GM12864 (cell line): ENCODE data around the gene PARD3B.

Experiments
- DNase-seq: peaks from one replicate; pipeline ENCODE4 v3.0.0-alpha.2; 2011; ENCODE audit warnings: low read depth
- H3K4me3 ChIP-seq: 2 replicates; pipeline ENCODE4 v1.5.1; 2011; ENCODE audit warnings: mild to moderate bottlenecking, low read depth, low read length, control low read depth
- TF ChIP-seq, protein P1 (sequence below): IDR thresholded peaks from 2 replicates; pipeline ENCODE4 v1.5.1; 2011; ENCODE audit warnings: low read depth, mild to moderate bottlenecking, moderate library complexity, low read length, control low read depth, inconsistent platforms; ENCODE audit errors: missing control alignments

The PARD3B gene

DNA sequence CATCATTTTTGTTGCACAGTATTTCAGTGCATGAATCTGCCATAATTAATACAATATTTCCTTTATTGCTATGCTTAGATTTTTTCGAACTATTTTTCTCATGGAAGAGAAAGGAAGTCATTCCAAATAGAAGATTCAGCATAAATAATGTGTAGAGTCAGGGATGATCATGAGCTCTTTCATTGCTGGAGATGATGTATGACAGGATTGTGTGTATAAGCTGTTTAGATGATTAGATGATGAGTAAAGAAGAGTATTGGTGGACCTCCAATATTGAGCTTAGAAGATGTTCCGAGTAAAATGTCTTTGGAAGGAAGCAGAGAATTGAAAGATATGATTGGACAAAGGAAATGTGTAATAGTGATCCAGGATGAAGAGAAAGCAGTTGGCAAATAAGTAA is 364.5 kb downstream of the PARD3B start:
- DNase-seq = no peak
- TF ChIP-seq, protein P1, sequence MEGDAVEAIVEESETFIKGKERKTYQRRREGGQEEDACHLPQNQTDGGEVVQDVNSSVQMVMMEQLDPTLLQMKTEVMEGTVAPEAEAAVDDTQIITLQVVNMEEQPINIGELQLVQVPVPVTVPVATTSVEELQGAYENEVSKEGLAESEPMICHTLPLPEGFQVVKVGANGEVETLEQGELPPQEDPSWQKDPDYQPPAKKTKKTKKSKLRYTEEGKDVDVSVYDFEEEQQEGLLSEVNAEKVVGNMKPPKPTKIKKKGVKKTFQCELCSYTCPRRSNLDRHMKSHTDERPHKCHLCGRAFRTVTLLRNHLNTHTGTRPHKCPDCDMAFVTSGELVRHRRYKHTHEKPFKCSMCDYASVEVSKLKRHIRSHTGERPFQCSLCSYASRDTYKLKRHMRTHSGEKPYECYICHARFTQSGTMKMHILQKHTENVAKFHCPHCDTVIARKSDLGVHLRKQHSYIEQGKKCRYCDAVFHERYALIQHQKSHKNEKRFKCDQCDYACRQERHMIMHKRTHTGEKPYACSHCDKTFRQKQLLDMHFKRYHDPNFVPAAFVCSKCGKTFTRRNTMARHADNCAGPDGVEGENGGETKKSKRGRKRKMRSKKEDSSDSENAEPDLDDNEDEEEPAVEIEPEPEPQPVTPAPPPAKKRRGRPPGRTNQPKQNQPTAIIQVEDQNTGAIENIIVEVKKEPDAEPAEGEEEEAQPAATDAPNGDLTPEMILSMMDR = no peak
- H3K4me3 ChIP-seq = no peak overlapping the region

DNA sequence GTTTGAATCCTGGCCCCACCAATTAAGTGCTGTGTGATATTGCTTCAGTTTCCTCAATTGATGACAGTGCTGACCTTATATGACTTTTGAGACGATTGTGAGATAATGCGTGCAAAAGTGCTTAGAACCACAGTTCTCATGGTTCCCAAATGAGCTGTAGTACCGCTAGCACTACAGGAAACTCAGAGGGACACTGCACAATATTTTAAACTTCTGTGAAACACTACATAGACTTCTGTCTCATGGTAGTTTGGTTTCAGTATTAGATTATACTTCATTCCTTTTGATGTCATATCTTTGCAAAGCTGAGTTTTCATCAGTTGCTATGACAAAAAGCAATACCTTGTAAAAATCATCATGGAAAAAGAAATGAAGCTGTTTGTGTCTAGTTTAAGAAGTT is 368.0 kb downstream of the PARD3B start:
- H3K4me3 ChIP-seq = no peak overlapping the region
- TF ChIP-seq, protein P1 = no peak
- DNase-seq = no peak

DNA sequence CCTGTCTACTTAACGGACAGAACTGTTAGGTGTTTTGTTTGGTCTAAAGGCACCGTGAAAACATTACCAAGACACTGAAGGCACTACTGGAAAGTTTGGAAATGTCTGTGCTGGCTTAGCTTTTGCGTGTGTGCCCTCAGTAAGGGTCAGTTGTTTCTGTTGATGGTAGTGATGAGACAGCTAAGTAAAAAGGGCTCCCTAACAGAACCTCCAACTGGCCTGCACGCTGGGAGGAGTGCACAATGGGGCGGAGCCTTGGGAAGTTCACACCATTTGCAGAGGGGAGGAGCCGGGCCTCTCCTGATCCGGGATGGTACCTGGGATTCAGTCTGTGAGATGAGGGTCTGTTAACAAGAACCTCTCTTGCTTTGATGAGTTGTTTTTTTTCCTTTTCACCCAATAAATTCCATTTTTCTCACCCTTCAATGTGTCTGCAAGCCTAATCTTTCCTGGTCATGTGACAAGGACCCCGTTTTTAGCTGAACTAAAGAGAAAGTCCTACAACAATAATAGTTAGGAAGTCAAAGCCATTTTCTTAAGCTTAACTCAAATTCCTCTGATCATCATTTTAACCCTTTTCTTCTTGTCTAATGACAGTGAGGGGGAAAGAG is 368.7 kb downstream of the PARD3B start:
- no peak overlapping the region for H3K4me3 ChIP-seq
- no peak for DNase-seq
- TF ChIP-seq, protein P1 = no peak

DNA sequence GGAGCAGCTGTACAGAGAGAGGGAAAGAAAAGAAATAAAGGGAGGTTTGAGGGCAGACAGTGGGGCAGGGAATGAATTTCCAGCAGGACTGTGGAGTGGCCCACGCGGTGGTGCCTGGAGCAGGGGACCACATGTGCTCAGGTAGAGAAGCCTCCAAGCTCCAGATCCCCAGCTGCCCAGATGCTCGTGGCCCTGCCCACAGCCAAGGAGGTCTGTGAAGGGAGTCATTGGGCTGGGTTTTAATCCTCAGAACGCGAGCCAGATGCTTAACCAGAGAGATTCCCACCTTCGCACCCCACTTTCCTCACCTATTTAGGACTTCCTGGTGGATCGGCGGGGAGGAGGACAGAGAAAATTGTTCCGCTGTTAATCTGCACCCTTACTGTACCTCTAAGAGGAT is 369.4 kb downstream of the PARD3B start:
- no peak for DNase-seq
- no peak overlapping the region for H3K4me3 ChIP-seq
- TF ChIP-seq, protein P1 = no peak

DNA sequence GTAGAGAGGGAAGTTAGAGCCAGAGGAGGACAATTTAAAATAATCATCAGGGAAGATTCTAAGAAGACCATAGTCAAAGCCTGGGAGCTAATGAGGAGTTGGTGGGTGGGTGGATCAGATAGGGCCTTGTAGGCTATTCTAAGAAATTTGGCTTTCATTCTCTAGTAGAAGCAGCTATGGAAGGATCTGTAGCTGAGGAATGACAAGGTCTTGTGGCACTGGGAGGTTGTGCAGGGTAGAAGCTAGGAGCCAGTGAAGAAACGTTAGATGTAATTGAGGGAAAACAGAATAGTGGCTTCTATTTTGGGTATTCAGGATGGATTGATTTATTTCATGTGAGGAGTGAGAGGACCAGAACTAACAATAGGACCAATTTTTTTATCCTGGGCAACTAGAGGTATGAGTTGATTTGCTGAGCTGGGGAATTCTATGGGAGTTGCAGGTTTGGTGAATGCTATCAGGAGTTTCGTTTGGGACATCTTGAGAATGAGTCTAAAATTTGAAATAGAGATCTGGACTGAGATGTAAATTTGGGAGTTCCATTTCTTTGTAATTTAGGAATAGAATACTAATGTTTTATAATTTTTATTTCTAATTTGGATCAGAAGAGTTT is 371.9 kb downstream of the PARD3B start:
- TF ChIP-seq, protein P1 = no peak
- H3K4me3 ChIP-seq = no peak overlapping the region
- no peak for DNase-seq

DNA sequence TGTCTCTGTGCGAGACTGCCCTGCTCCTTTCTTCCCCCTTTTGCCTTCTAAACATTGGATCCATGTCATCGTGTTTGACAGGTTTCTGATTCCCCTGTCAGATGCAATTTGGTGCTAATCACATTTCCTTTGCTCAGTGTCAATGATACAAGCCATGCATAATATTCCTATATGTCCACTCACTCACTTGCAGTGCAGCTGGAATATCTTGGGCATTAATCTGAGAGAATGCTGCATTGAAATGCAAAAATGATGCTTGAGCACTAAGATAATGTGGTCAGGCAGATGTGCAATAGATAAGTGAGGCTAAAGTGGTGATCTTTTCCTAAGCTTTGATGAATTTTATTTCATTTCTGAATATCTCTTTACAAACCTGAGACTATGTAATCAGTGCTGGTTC is 375.5 kb downstream of the PARD3B start:
- no peak overlapping the region for H3K4me3 ChIP-seq
- TF ChIP-seq, protein P1 = no peak
- no peak for DNase-seq

DNA sequence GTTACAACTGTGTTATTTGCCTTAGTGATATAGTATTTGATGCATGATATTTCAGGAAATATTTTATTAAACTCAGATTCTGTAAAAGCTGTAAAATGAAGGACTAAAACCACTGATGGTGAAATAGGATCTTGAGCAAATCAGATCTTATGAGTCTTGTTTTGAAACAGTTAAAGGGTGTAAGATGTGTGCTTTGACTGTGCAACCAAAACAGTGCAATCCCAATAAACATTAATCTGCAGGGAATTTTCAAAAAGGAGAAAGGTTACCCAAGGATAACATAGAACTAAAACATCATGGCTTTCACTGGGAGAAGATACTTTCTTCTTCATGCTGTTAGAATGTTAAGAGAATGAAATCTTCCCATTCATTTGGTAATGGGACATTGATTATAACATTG is 378.7 kb downstream of the PARD3B start:
- TF ChIP-seq, protein P1 = no peak
- no peak overlapping the region for H3K4me3 ChIP-seq
- no peak for DNase-seq
